Measurements from ENCODE around the gene TCF7L2. TPM values are rescaled to one million over a fixed set of nuclear protein-coding genes. Genes with fewer than 3 reads are reported as not detected.
A peak's percentile ranks its signal among the peaks of the same experiment; 100 is the strongest.

The TCF7L2 gene
- total and polyA plus RNA-seq, 8 donors, result 6.7 to 179 (median 61.7) TPM

- H3K27ac ChIP-seq, result peak overlapping the region in 3 of 5 donors; percentile 57 to 77 (median 63)
Measured at GRCh38 chr10:113127261-113127900, 177.3 kb downstream of the TCF7L2 start.

GRCh38 chr10:113127901-113128283, 177.8 kb downstream of the TCF7L2 start:
- H3K27me3 ChIP-seq, result no peaks in the 10 kb centered on the region
- H3K27ac ChIP-seq, result peak overlapping the region in 4 of 5 donors; percentile 7 to 77 (median 64)
- TF ChIP-seq EP300 (IDR thresholded peaks at IDR 0.05) (no peak), POLR2A (IDR thresholded peaks at IDR 0.05) (no peak), POLR2AphosphoS5 (IDR thresholded peaks at IDR 0.05) (no peak), CTCF (IDR thresholded peaks at IDR 0.05) (no peak)
- no peaks in the 10 kb centered on the region for H3K36me3 ChIP-seq
- H3K9me3 ChIP-seq, result no peaks in the 10 kb centered on the region
- intact Hi-C loops (cut with DNase I; ENCODE audit: low total_unique reads), result loop anchor here (10.0 kb wide), 1 partner anchor 403 kb away; no protein-coding TSS in a partner anchor
- no peak overlapping the region for H3K4me3 ChIP-seq
- no peak for DNase-seq
- H3K4me1 ChIP-seq, result peaks cover 0 to 67% (median 34%) of the 10 kb centered on the region in 4 donors
- WGBS, 5 donors, result 75 to 87% (median 83%) methylated on average over 6 of the region's 6 CpGs

More at GRCh38 chr10:113127261-113127900, 177.3 kb downstream of the TCF7L2 start:
- TF ChIP-seq CTCF (IDR thresholded peaks at IDR 0.05) (no peak), EP300 (IDR thresholded peaks at IDR 0.05) (no peak), POLR2A (IDR thresholded peaks at IDR 0.05) (no peak), POLR2AphosphoS5 (IDR thresholded peaks at IDR 0.05) (no peak)
- Histone ChIP-seq H3K4me1 (peaks cover 0 to 67% (median 32%) of the 10 kb centered on the region in 4 donors), H3K27me3 (no peaks in the 10 kb centered on the region), H3K36me3 (no peaks in the 10 kb centered on the region), H3K9me3 (no peaks in the 10 kb centered on the region), H3K4me3 (peak overlapping the region in 2 of 4 donors; percentile 36 to 38)
- no peak for DNase-seq
- WGBS, 5 donors, result 71 to 86% (median 83%) methylated on average over 11 of the region's 11 CpGs
- intact Hi-C loops (cut with DNase I; ENCODE audit: low total_unique reads), result loop anchor here (10.0 kb wide), 1 partner anchor 403 kb away; no protein-coding TSS in a partner anchor

- Histone ChIP-seq H3K9me3 (no peaks in the 10 kb centered on the region), H3K27ac (peak overlapping the region; percentile 24 to 77 (median 63)), H3K36me3 (no peaks in the 10 kb centered on the region), H3K4me3 (no peak overlapping the region), H3K27me3 (no peaks in the 10 kb centered on the region), H3K4me1 (peaks cover 0 to 73% (median 35%) of the 10 kb centered on the region in 4 donors)
- 68 to 83% (median 78%) methylated on average over 11 of the region's 11 CpGs for WGBS, 5 donors
- TF ChIP-seq EP300 (IDR thresholded peaks at IDR 0.05) (no peak), POLR2AphosphoS5 (IDR thresholded peaks at IDR 0.05) (no peak), POLR2A (IDR thresholded peaks at IDR 0.05) (no peak), CTCF (IDR thresholded peaks at IDR 0.05) (no peak)
- no peak for DNase-seq
- intact Hi-C loops (cut with DNase I; ENCODE audit: low total_unique reads), result loop anchor here (10.0 kb wide), 1 partner anchor 404 kb away; no protein-coding TSS in a partner anchor
Measured at GRCh38 chr10:113128450-113129070, 178.5 kb downstream of the TCF7L2 start.

- H3K9me3 ChIP-seq, result no peaks in the 10 kb centered on the region
- intact Hi-C loops (cut with DNase I; ENCODE audit: low total_unique reads), result loop anchor here (10.0 kb wide), 1 partner anchor 404 kb away; no protein-coding TSS in a partner anchor
- H3K4me1 ChIP-seq, result peaks cover 0 to 79% (median 38%) of the 10 kb centered on the region in 4 donors
- H3K27ac ChIP-seq, result peak overlapping the region; percentile 24 to 77 (median 63)
- H3K27me3 ChIP-seq, result no peaks in the 10 kb centered on the region
- TF ChIP-seq EP300 (IDR thresholded peaks at IDR 0.05) (no peak), CTCF (IDR thresholded peaks at IDR 0.05) (no peak), POLR2A (IDR thresholded peaks at IDR 0.05) (no peak), POLR2AphosphoS5 (IDR thresholded peaks at IDR 0.05) (no peak)
- H3K4me3 ChIP-seq, result no peak overlapping the region
- peaks cover 0 to 4% (median 0%) of the 10 kb centered on the region in 4 donors for H3K36me3 ChIP-seq
- no peak for DNase-seq
- WGBS, 5 donors, result 78 to 89% (median 79%) methylated on average over 7 of the region's 7 CpGs
Measured at GRCh38 chr10:113129117-113129516, 179.1 kb downstream of the TCF7L2 start.

All from stomach (tissue), 9 donors.